BLaER1 treated with 17β-estradiol and CSF1 and Interleukin-3, amounts not matched to agents 10 nM and 100 nM (cell line): Measurements from ENCODE around the gene SKIC8.

Experiments
- H3K27ac ChIP-seq, 11 experiments: shearing (Covaris generic); formaldehyde crosslinking; 2 replicates each; pipeline ENCODE4 v1.8.1; 2022
- H3K27me3 ChIP-seq, 11 experiments: shearing (Covaris generic); formaldehyde crosslinking; 2 replicates each; pipeline ENCODE4 v1.8.1; 2022
- H3K36me3 ChIP-seq, 11 experiments: shearing (Covaris generic); formaldehyde crosslinking; 2 replicates each; pipeline ENCODE4 v1.8.1; 2022
- H3K4me1 ChIP-seq, 10 experiments: shearing (Covaris generic); formaldehyde crosslinking; 2 replicates each; pipeline ENCODE4 v1.8.1; 2022
- H3K4me2 ChIP-seq, 11 experiments: shearing (Covaris generic); formaldehyde crosslinking; 2 replicates each; pipeline ENCODE4 v1.8.1; 2022
- H3K4me3 ChIP-seq, 10 experiments: shearing (Covaris generic); formaldehyde crosslinking; 2 replicates each; pipeline ENCODE4 v1.8.1; 2022
- H3K9ac ChIP-seq, 11 experiments: shearing (Covaris generic); formaldehyde crosslinking; 2 replicates each; pipeline ENCODE4 v1.8.1; 2022
- H3K9me3 ChIP-seq, 11 experiments: shearing (Covaris generic); formaldehyde crosslinking; replicated peaks in 1 of 11; 2 replicates each; pipeline ENCODE4 v1.8.1; 2022
- H4K20me1 ChIP-seq, 11 experiments: shearing (Covaris generic); formaldehyde crosslinking; 2 replicates each; pipeline ENCODE4 v1.8.1; 2022
- Cebpa-rat ChIP-seq, 11 experiments: shearing (Covaris generic); IDR thresholded peaks; 2 replicates each; pipeline ENCODE4 v1.8.1; 2022

The SKIC8 gene

DNA sequence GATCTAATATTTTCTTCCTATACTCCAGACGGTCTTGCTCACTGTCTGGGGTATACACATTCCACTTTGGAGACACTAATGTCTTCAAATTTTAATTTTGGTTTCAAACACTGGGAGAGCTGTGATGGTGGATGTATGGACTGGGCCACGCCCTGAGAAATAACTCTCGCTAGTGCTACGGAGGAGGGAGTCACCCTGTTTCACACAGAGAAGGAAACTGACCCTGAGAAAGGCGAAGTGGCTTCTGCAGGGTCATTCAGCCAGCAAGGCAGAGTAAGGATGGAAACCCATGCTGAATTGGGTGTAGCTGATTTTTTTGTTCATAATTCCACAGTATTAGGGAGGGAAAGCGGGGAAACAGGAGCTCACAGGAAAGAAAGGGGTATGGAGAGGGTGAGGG, 8.6 kb upstream of the SKIC8 start:
- no peak overlapping the region for H3K4me3 ChIP-seq
- peak overlapping the region in 9 of 11 experiments; percentile 14 to 49 (median 19); a peak in 11 of 22 replicates for H3K9ac ChIP-seq
- H3K9me3 ChIP-seq = 0 out of 22 replicates have a peak, but pooled peaks cover 0 to 7% (median 0%) of the 10 kb centered on the region in 11 experiments
- H4K20me1 ChIP-seq = no peaks in the 10 kb centered on the region
- peaks cover 5 to 32% (median 26%) of the 10 kb centered on the region in 10 experiments; a peak in 19 of 20 replicates for H3K4me1 ChIP-seq
- H3K27me3 ChIP-seq = no peaks in the 10 kb centered on the region
- H3K27ac ChIP-seq = no peak overlapping the region
- H3K4me2 ChIP-seq = peak overlapping the region; percentile 21 to 79 (median 65)
- H3K36me3 ChIP-seq = no peaks in the 10 kb centered on the region
- no peak for TF ChIP-seq Cebpa-rat (IDR thresholded peaks at IDR 0.05)

DNA sequence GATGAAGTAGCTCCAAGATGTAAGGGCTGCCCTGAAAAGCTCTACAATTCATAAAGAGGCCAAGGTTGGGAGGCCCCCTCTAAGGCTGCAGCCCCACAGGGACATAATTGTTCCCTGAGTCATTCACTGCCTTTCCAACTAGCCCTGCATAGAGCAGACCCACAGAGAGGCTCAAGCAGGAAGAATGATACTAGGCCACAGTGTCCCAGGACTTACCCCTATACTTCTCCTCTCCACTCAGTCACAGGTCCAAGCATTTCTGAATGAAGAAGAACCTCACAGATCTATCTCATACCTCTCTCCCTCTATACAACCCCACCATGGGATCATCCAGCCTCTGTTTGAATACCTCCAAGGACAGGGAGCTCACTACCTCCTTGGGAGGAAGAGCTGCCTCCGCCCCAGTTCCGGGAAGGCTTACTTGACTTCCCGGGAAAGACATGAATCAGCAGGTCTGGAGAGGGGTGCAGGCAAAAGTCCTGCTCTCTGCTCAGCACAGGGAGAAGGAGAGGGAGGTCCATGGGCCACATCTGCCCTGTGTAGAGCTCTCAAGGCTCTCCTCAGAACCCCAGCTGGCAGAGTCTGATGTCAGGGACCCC, 6.9 kb upstream of the SKIC8 start:
- no peak for TF ChIP-seq Cebpa-rat (IDR thresholded peaks at IDR 0.05)
- H3K36me3 ChIP-seq = no peaks in the 10 kb centered on the region
- no peak overlapping the region for H3K4me2 ChIP-seq
- H3K4me1 ChIP-seq = peaks cover 5 to 24% (median 20%) of the 10 kb centered on the region in 10 experiments; a peak in 19 of 20 replicates
- no peak overlapping the region for H3K4me3 ChIP-seq
- no peaks in the 10 kb centered on the region for H4K20me1 ChIP-seq
- H3K27ac ChIP-seq = no peak overlapping the region
- H3K27me3 ChIP-seq = no peaks in the 10 kb centered on the region
- H3K9me3 ChIP-seq = 0 out of 22 replicates have a peak, but pooled peaks cover 0 to 7% (median 0%) of the 10 kb centered on the region in 11 experiments
- 0 out of 22 replicates have a peak overlapping the region, but pooled peaks of 1 of the 11 experiments have one; percentile 10 for H3K9ac ChIP-seq

DNA sequence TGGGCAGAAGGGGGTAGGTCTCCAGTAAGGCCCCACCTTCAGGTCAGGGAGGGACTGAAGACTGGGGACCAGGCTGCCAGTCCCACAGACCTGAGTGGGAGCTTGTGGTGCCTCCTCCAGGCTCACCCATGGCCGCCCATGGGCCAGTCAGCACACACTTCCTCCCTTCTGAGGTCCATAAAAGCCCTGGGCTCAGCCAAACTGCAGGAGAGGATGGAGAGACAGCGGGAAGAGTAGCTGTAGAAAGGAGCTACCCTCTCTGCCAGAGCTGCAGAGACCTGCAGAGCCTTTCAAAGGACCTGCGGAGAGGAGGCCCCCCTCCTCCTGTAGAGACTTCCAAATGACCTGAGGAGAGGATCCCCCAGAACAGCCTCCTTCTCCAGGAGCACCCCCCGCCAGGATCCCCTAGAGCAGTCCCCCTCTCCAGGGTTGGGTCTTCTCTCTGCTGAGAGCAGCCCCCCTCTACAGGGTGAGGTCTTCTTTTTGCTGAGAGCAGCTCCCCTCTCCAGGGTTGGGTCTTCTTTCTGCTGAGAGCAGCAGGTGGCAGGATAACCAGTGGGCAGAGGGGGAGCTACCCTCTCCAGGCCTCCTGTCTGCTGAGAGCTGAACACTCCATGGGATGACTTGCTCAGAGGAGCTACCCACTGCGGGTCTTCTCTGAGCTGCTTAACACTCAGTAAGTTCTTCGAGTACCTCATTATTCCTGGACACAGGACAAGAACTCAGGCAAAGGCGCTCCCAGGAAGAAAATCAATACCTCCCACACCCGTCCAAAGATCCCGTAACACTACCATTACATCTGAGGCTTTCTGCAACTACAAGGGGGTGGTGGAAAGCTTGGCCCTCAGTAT, 5.0 kb upstream of the SKIC8 start:
- Histone ChIP-seq H3K36me3 (no peaks in the 10 kb centered on the region), H3K27ac (no peak overlapping the region), H3K9me3 (0 out of 22 replicates have a peak, but pooled peaks cover 0 to 7% (median 0%) of the 10 kb centered on the region in 11 experiments), H3K27me3 (no peaks in the 10 kb centered on the region), H3K4me3 (no peak overlapping the region), H4K20me1 (no peaks in the 10 kb centered on the region), H3K9ac (no peak overlapping the region), H3K4me1 (peaks cover 5 to 34% (median 28%) of the 10 kb centered on the region in 10 experiments; a peak in 19 of 20 replicates), H3K4me2 (no peak overlapping the region)
- no peak for TF ChIP-seq Cebpa-rat (IDR thresholded peaks at IDR 0.05)

DNA sequence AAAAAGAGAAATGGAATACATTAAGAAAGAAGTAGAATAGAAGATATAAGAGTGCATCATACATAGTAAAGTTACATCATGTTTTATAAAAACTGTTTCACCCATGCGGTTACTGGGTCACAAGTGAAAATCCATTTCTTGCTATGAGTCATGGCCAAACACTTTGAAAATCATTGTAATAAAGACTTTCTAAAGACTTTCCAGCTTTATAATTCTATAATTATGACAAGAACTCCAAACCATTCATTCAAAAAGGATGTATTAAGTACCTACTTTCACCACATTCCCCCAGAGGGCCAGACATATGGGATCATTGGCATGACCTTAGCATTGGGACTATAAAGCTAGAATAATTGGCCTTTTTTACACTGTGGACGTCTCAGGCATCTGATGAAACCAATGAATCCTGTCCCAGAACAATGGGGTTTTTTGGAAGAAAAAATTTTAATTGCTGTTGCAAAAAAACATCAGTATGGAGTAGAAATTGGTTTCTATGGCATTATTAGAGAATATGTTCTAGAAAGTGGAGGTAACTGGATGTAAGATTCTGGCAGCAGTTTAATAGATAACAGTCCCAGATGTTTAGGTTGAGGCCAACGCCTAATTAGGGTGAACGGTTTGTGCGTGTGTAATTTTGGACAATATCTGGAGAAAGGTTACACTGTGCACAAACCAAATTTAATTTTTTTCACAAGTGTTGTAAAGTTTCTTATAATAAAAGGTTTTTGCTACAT, 3.3 kb upstream of the SKIC8 start:
- H4K20me1 ChIP-seq = peaks cover 0 to 5% (median 0%) of the 10 kb centered on the region in 11 experiments; a peak in 2 of 22 replicates
- 0 out of 22 replicates have a peak, but pooled peaks cover 0 to 7% (median 0%) of the 10 kb centered on the region in 11 experiments for H3K9me3 ChIP-seq
- peaks cover 11 to 32% (median 23%) of the 10 kb centered on the region in 10 experiments for H3K4me1 ChIP-seq
- no peak overlapping the region for H3K9ac ChIP-seq
- H3K27me3 ChIP-seq = no peaks in the 10 kb centered on the region
- no peak overlapping the region for H3K4me2 ChIP-seq
- H3K36me3 ChIP-seq = no peaks in the 10 kb centered on the region
- no peak overlapping the region for H3K4me3 ChIP-seq
- TF ChIP-seq Cebpa-rat (IDR thresholded peaks at IDR 0.05) = no peak
- H3K27ac ChIP-seq = no peak overlapping the region

DNA sequence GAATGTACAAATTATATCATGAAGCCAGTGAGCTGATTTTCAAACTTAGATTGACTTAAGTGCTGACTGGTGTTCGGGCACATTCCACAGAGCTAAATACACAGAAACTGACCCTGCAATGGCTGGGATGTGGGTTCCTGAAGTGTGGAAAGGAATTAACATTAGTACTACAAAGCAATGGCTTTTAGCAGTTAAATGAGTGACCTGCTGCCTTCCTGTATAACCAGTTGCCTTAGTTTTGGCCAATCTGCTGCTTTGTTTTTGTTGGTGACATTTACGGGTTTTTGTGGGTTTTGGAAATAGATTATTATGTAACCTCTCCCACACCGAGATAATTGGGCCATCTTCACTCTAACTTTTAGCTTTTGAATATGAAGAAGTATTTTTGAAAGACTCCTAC, 2.4 kb upstream of the SKIC8 start:
- Histone ChIP-seq H3K27ac (peak overlapping the region in 4 of 11 experiments; percentile 1 to 31 (median 11); a peak in 4 of 22 replicates), H3K27me3 (no peaks in the 10 kb centered on the region), H3K4me2 (peak overlapping the region in 6 of 11 experiments; percentile 1 to 27 (median 12); a peak in 6 of 22 replicates), H4K20me1 (peaks cover 0 to 7% (median 0%) of the 10 kb centered on the region in 11 experiments; a peak in 2 of 22 replicates), H3K9me3 (0 out of 22 replicates have a peak, but pooled peaks cover 0 to 7% (median 0%) of the 10 kb centered on the region in 11 experiments), H3K4me1 (peaks cover 13 to 35% (median 25%) of the 10 kb centered on the region in 10 experiments), H3K4me3 (no peak overlapping the region), H3K9ac (peak overlapping the region in 1 of 11 experiments; percentile 42; a peak in 1 of 22 replicates), H3K36me3 (no peaks in the 10 kb centered on the region)
- TF ChIP-seq Cebpa-rat (IDR thresholded peaks at IDR 0.05) = no peak

DNA sequence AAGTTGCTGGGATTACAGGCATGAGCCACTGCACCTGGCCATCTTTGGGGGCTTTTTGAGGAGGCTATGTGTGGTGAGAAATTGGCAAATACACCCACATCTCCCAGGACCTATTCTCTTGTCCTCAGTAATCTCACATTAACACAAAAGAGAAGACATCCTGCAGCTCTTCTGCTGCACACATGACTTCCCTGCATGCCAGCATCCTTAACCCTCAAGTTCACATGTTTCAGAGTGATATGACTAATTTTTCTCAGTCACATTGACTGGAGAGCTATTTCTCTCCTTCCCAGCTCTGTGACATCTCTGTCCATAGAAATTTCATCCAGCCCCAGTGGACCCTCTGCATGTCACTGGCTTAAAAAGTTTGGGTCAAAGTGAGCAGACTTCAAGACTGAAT, 1.9 kb upstream of the SKIC8 start:
- Histone ChIP-seq H3K4me2 (peak overlapping the region in 2 of 11 experiments; percentile 5 to 18; a peak in 2 of 22 replicates), H4K20me1 (peaks cover 0 to 7% (median 0%) of the 10 kb centered on the region in 11 experiments; a peak in 2 of 22 replicates), H3K9me3 (0 out of 22 replicates have a peak, but pooled peaks cover 0 to 7% (median 0%) of the 10 kb centered on the region in 11 experiments), H3K4me1 (peaks cover 13 to 35% (median 25%) of the 10 kb centered on the region in 10 experiments), H3K27ac (peak overlapping the region in 4 of 11 experiments; percentile 1 to 31 (median 11); a peak in 4 of 22 replicates), H3K27me3 (no peaks in the 10 kb centered on the region), H3K4me3 (no peak overlapping the region), H3K9ac (no peak overlapping the region), H3K36me3 (no peaks in the 10 kb centered on the region)
- TF ChIP-seq Cebpa-rat (IDR thresholded peaks at IDR 0.05) = no peak

DNA sequence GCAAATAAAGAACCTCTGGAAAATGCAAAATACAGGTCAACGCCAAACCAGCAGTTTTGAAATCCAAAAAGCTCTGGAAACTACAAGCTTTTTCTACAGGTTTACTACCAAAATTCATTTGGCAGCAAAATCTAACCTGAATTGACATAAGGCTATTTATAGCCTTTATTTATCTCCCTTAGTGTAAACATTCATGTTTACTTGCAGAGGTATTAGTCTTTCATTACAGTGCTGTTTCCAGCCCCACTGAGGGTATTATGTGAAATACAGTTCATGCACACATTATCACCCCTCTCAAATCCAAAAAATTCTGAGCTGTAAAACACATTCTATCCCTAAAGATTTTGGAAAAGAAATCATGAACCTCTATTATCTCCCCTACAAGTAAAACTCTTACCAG, 7.2 kb downstream of the SKIC8 start:
- TF ChIP-seq Cebpa-rat (IDR thresholded peaks at IDR 0.05) = no peak
- Histone ChIP-seq H3K4me2 (no peak overlapping the region), H3K9ac (no peak overlapping the region), H3K27me3 (no peaks in the 10 kb centered on the region), H3K9me3 (no peaks in the 10 kb centered on the region), H4K20me1 (peaks cover 0 to 22% (median 0%) of the 10 kb centered on the region in 11 experiments; a peak in 3 of 22 replicates), H3K4me3 (no peak overlapping the region), H3K27ac (no peak overlapping the region), H3K4me1 (peaks cover 0 to 15% (median 2%) of the 10 kb centered on the region in 10 experiments; a peak in 6 of 20 replicates), H3K36me3 (peaks cover 63 to 85% (median 82%) of the 10 kb centered on the region in 11 experiments)

DNA sequence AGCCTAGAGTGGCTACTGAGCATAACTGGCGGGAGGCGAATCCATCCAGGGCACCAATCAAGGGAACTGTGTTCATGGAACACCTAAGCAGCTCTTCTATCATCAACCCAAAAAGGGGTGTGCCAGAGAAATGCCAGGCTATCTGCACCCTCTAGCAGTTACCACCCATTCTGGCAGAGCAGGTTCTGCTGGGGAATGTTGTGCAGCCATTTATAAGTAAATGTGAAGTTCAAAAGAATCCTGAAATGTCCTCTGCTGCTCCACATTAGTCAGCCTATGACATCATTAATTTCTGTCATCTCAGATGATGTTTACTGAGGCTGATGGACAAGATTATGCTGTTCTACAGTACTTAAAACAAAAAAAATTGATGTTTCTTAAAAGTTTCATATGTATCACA, 7.7 kb downstream of the SKIC8 start:
- H3K27me3 ChIP-seq = no peaks in the 10 kb centered on the region
- H3K4me3 ChIP-seq = no peak overlapping the region
- no peak overlapping the region for H3K4me2 ChIP-seq
- no peak for TF ChIP-seq Cebpa-rat (IDR thresholded peaks at IDR 0.05)
- H4K20me1 ChIP-seq = peaks cover 0 to 22% (median 0%) of the 10 kb centered on the region in 11 experiments; a peak in 3 of 22 replicates
- no peak overlapping the region for H3K9ac ChIP-seq
- H3K9me3 ChIP-seq = no peaks in the 10 kb centered on the region
- no peak overlapping the region for H3K27ac ChIP-seq
- H3K4me1 ChIP-seq = peaks cover 0 to 15% (median 2%) of the 10 kb centered on the region in 10 experiments; a peak in 6 of 20 replicates
- H3K36me3 ChIP-seq = peaks cover 68 to 91% (median 87%) of the 10 kb centered on the region in 11 experiments
